Glutamatergic neuron (in vitro differentiated cells): ENCODE results near the gene KNDC1. TPM values are rescaled to one million over a fixed set of nuclear protein-coding genes. Genes with fewer than 3 reads are reported as not detected.

Experiments used
- DNase-seq: peaks from one replicate; pipeline ENCODE4 v3.0.0; 2022
- H3K27ac Mint-ChIP-seq: one replicate; pipeline ENCODE4 v1.8.0; 2020; ENCODE audit warnings: mild to moderate bottlenecking, mixed read lengths, inconsistent platforms; ENCODE audit not compliant: unreplicated experiment
- H3K27me3 Mint-ChIP-seq: one replicate; pipeline ENCODE4 v1.8.0; 2020; ENCODE audit warnings: mild to moderate bottlenecking, moderate library complexity, mixed read lengths, inconsistent platforms; ENCODE audit not compliant: unreplicated experiment
- H3K36me3 Mint-ChIP-seq: one replicate; pipeline ENCODE4 v1.8.0; 2020; ENCODE audit warnings: mild to moderate bottlenecking, mixed read lengths, inconsistent platforms; ENCODE audit not compliant: unreplicated experiment
- H3K4me1 Mint-ChIP-seq: one replicate; pipeline ENCODE4 v1.8.0; 2020; ENCODE audit warnings: mild to moderate bottlenecking, low read depth, mixed read lengths, inconsistent platforms; ENCODE audit not compliant: unreplicated experiment
- H3K4me3 Mint-ChIP-seq: one replicate; pipeline ENCODE4 v1.8.0; 2020; ENCODE audit warnings: mild to moderate bottlenecking, mixed read lengths, inconsistent platforms; ENCODE audit not compliant: unreplicated experiment
- H3K9me3 Mint-ChIP-seq: one replicate; pipeline ENCODE4 v1.8.0; 2020; ENCODE audit warnings: mild to moderate bottlenecking, moderate library complexity, mixed read lengths, inconsistent platforms; ENCODE audit not compliant: unreplicated experiment
- CTCF ChIP-seq: fragments of 200-600 bp; sonication (generic); IDR thresholded peaks from one replicate; pipeline ENCODE4 v1.5.0; 2021; ENCODE audit not compliant: partially characterized antibody, unreplicated experiment
- microRNA-seq: library from miRNA; unstranded; fragments of <30 nt; microRNA quantifications from one replicate; pipeline ENCODE4, GENCODE V29; 2020; ENCODE audit not compliant: unreplicated experiment
- total RNA-seq: library from RNA; stranded (reverse); fragmentation: NEBNext Ultra II Directional; extraction: Animal tissue kit (Norgen Biotek cat#: 25700); gene quantifications from one replicate; pipeline ENCODE4 v1.2.1, GENCODE V29; 2021; ENCODE audit not compliant: unreplicated experiment

The KNDC1 gene
- total RNA-seq, 1 donor from 2014 or later = 7.4 TPM

- H3K27ac Mint-ChIP-seq = no peak overlapping the region
- DNase-seq = no peak
- no peaks in the 10 kb centered on the region for H3K36me3 Mint-ChIP-seq
- no peaks in the 10 kb centered on the region for H3K27me3 Mint-ChIP-seq
- H3K4me3 Mint-ChIP-seq = no peak overlapping the region
- no peaks in the 10 kb centered on the region for H3K9me3 Mint-ChIP-seq
- TF ChIP-seq CTCF = no peak
- peaks cover 4% of the 10 kb centered on the region for H3K4me1 Mint-ChIP-seq
These were observed 113.6 kb downstream of the KNDC1 start for GRCh38 chr10:133273534-133274143.

- TF ChIP-seq CTCF = no peak
- H3K36me3 Mint-ChIP-seq = no peaks in the 10 kb centered on the region
- H3K27ac Mint-ChIP-seq = no peak overlapping the region
- peaks cover 6% of the 10 kb centered on the region for H3K4me1 Mint-ChIP-seq
- no peak for DNase-seq
- no peaks in the 10 kb centered on the region for H3K9me3 Mint-ChIP-seq
- peaks cover 2% of the 10 kb centered on the region for H3K27me3 Mint-ChIP-seq
- H3K4me3 Mint-ChIP-seq = no peak overlapping the region
These were observed 115.0 kb downstream of the KNDC1 start for GRCh38 chr10:133274751-133275683.

GRCh38 chr10:133275684-133276092, 115.7 kb downstream of the KNDC1 start:
- no peak for DNase-seq
- H3K4me1 Mint-ChIP-seq = peaks cover 6% of the 10 kb centered on the region
- H3K36me3 Mint-ChIP-seq = no peaks in the 10 kb centered on the region
- no peak overlapping the region for H3K27ac Mint-ChIP-seq
- H3K27me3 Mint-ChIP-seq = peaks cover 2% of the 10 kb centered on the region
- no peak overlapping the region for H3K4me3 Mint-ChIP-seq
- H3K9me3 Mint-ChIP-seq = no peaks in the 10 kb centered on the region
- TF ChIP-seq CTCF = no peak

Small RNA genes within 50 kb of the gene (microRNA-seq; reads per million reads assigned to microRNA genes)
- gene MIR202 = not detected

Other genes with a start within 250 kb of the KNDC1 start
- gene CFAP46, start 217.6 kb upstream of the KNDC1 start, total RNA-seq = 5.2 TPM
- gene ADGRA1, start 72.3 kb upstream of the KNDC1 start, total RNA-seq = 9.1 TPM
- gene UTF1, start 70.0 kb downstream of the KNDC1 start, total RNA-seq = 0.61 TPM
- gene VENTX, start 77.6 kb downstream of the KNDC1 start, total RNA-seq = 1.6 TPM
- 5.4 TPM for gene ADAM8, start 116.6 kb downstream of the KNDC1 start, total RNA-seq
- gene TUBGCP2, start 148.7 kb downstream of the KNDC1 start, total RNA-seq = 61.4 TPM
- 24.6 TPM for gene ZNF511, start 148.7 kb downstream of the KNDC1 start, total RNA-seq
- 19.8 TPM for gene CALY, start 176.7 kb downstream of the KNDC1 start, total RNA-seq
- not detected for gene PRAP1, start 187.2 kb downstream of the KNDC1 start, total RNA-seq
- gene FUOM, start 197.8 kb downstream of the KNDC1 start, total RNA-seq = 13.0 TPM
- 64.2 TPM for gene ECHS1, start 213.1 kb downstream of the KNDC1 start, total RNA-seq
- gene PAOX, start 219.0 kb downstream of the KNDC1 start, total RNA-seq = 12.7 TPM
- 76.4 TPM for gene MTG1, start 233.9 kb downstream of the KNDC1 start, total RNA-seq